GM18505 (cell line): Measurements from ENCODE around the gene PLA2G2C.
"Not testable (repeated sequence)": the region's sequence is repeated elsewhere in the genome, so short reads cannot be mapped to it uniquely, and the experiment has no call there.

Source experiments
- ATAC-seq: cut with Tn5 transposase; IDR thresholded peaks from one replicate; pipeline ENCODE4 v1.9.1; 2021; ENCODE audit not compliant: unreplicated experiment
- POLR2A ChIP-seq: IDR thresholded peaks from 4 replicates; pipeline ENCODE4 v1.6.1; 2011; ENCODE audit warnings: borderline replicate concordance; ENCODE audit not compliant: insufficient read depth, insufficient read length; ENCODE audit errors: extremely low read depth

The PLA2G2C gene

GRCh38 chr1:20137604-20138003 is 48.7 kb downstream of the PLA2G2C start:
- TF ChIP-seq POLR2A: no peak
- no peak for ATAC-seq

GRCh38 chr1:20137055-20137454 is 49.3 kb downstream of the PLA2G2C start:
- no peak for ATAC-seq
- TF ChIP-seq POLR2A: no peak

GRCh38 chr1:20136249-20136648 is 50.1 kb downstream of the PLA2G2C start:
- no peak for ATAC-seq

GRCh38 chr1:20134995-20135394 is 51.3 kb downstream of the PLA2G2C start:
- no peak for ATAC-seq
- TF ChIP-seq POLR2A: no peak

More at GRCh38 chr1:20136249-20136648, 50.1 kb downstream of the PLA2G2C start:
- TF ChIP-seq POLR2A: no peak

- not testable (repeated sequence) for ATAC-seq
Measured at GRCh38 chr1:20130518-20130917, 55.8 kb downstream of the PLA2G2C start.

GRCh38 chr1:20126806-20127440 is 59.4 kb downstream of the PLA2G2C start:
- no peak for TF ChIP-seq POLR2A
- ATAC-seq: no peak

GRCh38 chr1:20126041-20126805 is 60.1 kb downstream of the PLA2G2C start:
- no peak for TF ChIP-seq POLR2A
- no peak for ATAC-seq

GRCh38 chr1:20125100-20125499 is 61.2 kb downstream of the PLA2G2C start:
- no peak for TF ChIP-seq POLR2A
- ATAC-seq: no peak

- TF ChIP-seq POLR2A: no peak
- ATAC-seq: no peak
Measured at GRCh38 chr1:20124456-20125057, 61.8 kb downstream of the PLA2G2C start.

GRCh38 chr1:20123722-20124455 is 62.4 kb downstream of the PLA2G2C start:
- no peak for ATAC-seq

GRCh38 chr1:20120796-20121195 is 65.5 kb downstream of the PLA2G2C start:
- ATAC-seq: no peak
- no peak for TF ChIP-seq POLR2A

More at GRCh38 chr1:20123722-20124455, 62.4 kb downstream of the PLA2G2C start:
- no peak for TF ChIP-seq POLR2A

- TF ChIP-seq POLR2A: no peak
Measured at GRCh38 chr1:20119347-20119746, 67.0 kb downstream of the PLA2G2C start, which contains the start of gene PLA2G2D. TSS of gene PLA2G2D (minus strand) at chr1:20119536. CDS start at chr1:20119498, 38 bp downstream.

GRCh38 chr1:20117236-20117635 is 69.1 kb downstream of the PLA2G2C start:
- no peak for TF ChIP-seq POLR2A
- ATAC-seq: no peak

More at GRCh38 chr1:20119347-20119746, 67.0 kb downstream of the PLA2G2C start, which contains the start of gene PLA2G2D:
- ATAC-seq: no peak
